ENCODE data around the gene ABCA1.

The ABCA1 gene

DNA sequence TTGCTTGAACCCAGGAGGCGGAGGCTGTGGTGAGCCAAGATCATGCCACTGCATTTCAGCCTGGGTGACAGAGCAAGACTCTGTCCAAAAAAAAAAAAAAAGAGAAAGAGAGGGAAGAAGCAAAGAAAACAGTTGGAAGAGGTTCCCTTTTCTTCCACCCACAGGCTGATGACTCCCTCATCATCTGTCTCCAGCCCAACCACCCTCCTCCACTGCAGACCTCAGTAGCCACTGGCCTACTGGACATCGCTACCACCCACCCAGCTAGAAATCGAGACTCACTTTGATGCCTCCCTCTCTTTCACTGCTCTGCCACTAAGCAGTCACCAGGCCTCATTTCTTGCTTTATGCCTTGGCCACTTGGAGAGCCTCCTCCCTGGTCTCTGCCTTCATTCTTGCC is 92.8 kb downstream of the ABCA1 start:
- peak; percentile 91 to 93 (median 91) for DNase-seq

DNA sequence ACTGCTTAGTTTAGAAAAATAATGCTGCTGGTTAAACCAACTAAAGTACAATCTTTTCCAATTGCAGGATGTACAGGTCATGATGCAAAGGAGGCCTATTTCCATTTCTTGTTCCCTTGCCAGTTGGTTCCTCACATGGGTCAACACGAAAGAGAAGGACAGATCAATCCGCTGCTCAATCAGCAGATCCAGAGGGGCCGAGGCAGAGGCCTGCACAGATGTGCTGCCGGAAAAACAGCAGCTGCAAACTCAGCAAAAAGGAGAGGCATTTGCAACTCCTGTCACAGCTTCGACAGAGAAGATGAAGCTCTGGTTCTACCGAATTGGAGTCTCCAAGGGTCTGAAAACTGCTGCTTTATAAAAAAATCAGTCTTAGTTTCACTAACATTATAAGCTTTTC is 94.3 kb downstream of the ABCA1 start:
- DNase-seq = no peak

DNA sequence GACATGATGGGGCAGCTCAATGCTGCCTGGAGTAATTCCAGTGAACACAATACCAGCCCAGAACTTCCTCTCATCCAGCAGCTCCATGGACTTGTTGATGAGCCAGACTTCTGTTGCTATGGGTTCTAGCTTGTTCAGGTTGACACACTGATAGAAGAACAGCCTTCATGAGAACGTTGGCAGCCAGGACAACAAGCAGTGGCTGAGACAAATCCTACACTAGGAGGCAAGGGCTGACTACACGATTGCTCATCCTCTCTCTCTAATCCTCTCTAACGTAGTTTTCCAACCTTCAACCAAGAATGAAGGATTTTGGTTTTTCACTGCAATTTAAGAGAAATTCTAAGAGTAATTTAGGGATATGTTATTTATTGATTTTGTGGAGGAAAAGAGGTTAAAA is 96.3 kb downstream of the ABCA1 start:
- no peak for DNase-seq

DNA sequence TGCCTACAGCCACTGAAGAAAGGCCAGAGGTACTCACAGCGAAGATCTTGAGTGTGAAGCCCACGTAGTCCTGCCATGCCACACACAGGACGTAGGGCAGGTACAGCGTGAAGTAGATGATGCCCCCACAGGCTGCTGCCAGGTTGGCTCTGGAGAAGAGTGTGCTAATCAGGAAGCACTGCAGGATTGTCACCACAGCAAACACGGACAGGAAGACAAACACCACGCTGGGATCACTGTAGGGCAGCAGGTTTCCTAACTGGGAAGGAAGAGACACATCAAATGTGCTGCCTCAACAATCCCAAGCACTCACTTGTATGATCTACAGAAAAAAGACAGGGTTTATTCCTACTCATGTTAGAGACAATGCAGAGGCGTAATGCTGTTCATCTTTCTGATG is 101.0 kb downstream of the ABCA1 start:
- DNase-seq = no peak

DNA sequence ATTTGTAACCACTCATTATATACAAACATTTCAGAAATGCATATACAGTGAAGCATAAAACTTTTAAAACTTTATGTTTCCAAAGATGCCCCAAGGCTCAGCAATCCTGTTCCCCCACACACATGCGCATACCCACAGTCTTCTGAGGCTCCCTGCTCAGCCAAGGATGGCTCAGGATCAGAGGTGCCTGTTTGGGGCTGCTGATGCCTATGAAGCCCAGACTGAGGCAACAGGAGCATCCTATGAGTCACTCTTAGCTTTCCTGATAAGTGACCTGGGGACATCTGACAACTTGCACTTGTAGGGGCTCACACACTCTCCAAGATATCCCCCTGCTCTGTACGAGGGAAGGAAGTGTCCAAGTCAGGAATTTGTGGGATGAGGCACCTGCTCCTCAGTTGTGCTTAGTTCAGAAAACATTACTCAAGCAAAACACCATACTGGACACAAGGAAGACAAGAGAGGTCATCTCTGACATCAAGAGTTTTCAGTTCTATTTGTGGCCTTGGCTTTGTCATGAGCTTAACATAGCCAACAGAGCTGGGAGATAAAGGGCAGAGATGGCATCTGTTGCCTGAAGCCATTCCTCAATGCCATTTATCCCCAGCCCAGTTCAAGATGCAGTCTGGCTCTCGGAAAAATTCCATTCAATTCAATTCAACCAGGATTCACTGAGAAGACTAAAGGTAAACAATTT is 101.7 kb downstream of the ABCA1 start:
- DNase-seq = no peak

DNA sequence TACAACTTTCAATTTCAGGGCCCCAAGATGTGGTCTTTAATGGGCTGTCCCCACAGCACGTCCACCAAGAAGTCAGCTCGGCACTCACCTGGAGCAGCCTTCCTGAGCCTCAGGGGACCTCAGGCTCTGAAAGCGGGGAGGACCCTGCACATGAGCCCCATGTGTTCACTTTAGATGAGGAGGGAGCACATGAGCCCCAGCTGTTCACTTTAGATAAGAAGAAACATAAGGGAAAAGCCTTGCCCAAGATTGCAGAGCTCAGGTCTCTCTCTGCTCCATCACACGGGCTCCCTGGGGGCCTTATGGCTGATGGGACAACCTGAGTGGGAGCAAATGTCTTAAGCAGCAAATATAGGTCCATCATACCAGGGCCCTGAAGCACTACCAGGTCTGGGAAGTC is 107.6 kb downstream of the ABCA1 start:
- DNase-seq = no peak

DNA sequence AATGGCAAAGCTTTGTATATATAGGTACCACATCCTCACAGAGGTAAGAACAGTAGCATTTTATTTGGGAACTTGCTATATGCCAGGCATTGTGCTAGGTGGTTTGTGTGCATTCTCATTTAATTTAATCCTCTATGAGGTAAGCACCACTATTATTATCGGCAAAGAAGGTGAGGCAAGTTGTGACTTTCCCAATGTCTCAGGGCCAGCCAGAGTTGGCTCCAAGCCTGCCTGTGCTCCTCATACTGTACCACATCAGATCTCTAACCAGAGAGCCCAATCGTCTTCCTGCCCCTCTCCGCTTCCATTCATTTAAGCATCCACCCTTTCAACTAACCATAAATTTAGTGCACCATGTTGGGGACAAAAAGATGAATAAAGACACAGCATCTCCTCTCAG is 108.9 kb downstream of the ABCA1 start:
- DNase-seq = no peak

DNA sequence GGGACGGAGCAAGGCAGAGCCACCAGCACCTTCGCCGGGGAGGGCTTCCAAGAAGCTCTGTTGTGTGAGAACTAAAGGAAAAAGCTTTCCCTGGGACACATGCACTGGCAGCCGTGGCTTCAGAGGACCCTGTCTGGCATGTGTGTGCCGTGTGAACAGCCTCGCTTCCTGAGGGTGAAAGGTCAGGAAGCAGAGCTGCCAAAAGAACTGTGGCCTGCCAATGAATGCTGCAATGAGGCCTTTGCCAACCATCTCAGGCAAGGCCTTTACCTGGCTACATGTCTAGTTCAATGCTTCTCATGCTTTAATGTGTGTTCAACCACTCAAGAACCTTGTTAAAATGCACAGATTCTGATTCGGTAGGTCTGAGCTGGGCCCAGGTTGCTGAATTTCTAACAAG is 110.5 kb downstream of the ABCA1 start:
- DNase-seq = no peak

DNA sequence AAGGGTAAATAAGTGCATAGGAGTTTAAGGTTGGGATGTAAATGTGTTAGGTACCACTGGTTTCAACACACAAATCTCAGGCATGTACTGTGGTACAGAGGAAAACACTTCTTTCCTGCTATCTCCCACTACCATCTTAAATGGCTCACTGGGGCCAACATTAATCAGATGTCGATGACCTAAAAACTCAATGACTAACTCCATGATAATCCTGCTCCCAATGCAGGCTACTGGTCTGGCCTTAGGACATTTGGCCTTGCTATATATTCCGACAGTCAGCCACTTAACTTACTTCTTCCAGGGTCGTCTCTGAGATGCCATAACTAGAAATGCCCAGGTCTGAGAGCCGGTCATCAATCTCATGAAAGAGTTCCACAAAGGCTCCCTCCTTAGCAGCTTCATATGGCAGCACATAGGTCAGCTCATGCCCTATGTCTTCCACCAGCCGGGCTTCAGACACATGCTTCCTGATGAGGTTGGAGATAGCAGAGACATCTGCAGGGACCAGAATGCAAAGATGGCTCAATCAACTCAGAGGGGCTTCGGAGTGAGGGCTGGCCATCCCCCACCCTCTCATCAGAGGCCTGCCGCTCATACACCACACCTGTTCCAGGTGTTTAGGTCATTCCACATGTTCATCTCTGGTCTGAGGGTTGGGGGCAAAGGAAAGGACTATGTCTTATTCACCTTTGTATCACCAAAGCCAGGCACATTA is 111.9 kb downstream of the ABCA1 start:
- DNase-seq = no peak

DNA sequence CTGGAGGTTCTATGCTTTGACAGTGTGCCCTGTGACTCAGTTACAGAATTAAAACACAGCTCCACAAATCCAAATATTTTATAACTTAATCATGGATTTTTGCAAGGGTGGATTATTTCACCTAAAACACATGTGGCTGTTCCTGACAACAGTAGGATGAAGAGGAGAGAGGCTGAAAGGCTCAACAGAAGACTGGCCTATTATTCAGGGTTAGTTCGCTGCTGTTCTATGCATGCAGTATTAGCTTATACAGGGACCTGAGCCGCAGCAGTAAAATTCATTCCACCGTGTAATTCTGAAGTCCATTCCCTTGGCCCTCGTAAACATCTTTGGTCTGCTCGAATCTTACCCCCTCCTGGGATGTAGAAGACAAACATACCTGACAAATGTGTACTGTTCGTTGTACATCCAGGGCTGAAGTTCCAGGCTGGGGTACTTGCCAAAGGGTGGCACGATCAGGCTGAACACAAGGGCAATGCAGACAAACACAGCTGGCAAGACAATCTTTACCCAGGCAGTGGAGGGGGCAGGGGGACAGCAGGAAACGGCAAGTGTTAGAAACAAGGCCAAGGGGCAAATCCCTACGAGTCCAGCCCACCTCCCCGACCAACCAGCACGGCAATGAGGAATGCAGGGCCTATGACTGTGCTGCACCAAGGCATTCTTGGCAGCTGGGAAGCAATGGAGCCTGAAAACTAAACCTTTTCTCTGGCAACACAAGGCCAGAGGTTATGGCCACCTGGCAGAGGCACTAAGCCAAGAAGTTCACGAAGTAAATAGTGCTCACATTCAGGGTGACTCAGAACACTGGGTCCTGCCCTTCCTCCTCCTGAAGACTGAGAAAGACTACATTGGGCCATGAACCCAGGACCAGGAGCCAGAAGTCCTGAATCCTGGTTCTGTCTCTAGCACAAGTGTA is 117.3 kb downstream of the ABCA1 start:
- DNase-seq = no peak

DNA sequence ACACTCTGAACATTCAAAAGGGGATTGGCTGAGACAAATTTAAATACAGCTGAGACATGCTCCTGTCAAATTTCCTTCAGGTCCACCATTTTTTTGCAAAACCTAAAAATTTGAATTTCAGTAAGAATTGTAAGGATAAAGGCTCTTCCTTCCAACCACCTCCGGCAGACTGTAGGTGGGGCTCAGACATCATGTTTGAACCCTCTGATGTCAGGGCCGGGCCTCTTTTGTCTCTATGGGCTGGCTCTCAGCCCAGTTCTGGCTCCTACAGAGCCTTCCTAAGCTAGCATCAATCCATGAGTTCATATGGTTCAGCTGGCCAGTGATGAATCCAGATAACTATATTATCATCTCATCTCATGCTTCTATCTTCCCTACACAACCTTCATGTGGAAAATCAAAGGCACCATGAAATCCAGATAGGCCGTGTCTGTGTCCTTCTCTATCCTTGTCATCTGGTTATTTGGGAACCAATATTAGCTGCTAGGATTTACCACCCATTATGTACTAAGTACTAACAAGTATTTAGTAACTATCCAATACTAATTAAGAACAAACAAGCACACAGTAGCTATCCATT is 119.8 kb downstream of the ABCA1 start:
- no peak for DNase-seq

DNA sequence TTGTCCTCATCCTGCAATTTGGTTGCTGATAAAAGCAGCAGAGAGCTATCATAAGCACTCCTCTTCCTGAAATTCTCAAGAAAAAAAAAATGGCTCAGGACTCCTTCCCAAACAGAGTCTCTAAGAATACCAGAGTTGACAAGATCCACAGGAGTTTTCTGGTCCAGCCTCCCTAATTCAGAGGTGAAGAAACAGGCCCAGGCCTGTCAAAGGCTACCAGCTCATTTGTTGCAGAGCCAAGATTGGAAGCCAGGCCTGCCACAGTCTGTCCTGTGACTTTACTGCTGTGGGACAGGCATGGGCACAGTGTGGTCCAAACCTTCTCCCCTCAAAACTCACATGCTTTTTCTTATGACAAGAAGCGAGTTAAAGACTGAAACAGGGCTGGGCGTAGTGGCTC is 122.5 kb downstream of the ABCA1 start:
- DNase-seq = no peak

DNA sequence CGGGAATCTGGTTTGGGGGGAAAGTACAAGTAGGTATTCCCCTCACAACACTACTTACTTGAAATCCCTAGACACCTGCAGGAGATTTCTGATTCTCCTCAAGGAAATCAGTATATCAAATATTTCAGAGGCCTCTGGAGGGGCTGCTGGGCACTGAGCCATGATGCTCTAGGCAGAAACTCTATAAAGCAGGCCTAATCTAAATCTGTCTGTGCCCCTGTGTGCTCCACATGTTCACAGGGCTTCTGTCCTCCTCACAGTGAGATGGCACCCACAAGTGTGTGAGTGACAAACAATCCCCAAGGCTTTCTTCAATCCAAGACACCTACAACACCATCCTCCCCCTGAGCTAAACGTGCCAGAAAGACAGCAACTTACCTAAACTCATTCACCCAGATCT is 125.0 kb downstream of the ABCA1 start:
- DNase-seq = no peak

DNA sequence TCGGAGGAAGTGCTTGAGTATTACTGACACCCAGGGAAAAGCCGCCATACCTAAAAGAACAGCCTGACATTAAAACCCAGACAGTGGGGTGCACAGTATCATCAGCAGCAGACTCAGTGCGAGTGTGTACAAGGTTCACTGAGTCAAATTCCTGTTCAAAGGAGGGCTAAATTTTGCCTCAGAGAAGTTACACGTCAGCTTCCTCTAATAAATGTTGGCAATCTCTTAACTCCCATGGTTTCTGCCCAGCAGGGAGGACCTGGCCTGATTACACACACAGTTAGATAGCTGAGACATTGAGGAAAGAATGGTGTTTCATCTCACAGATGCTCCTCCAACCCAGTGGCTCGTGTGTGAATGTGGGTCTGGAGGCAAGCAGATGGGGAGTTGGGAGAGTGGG is 125.8 kb downstream of the ABCA1 start:
- no peak for DNase-seq

DNA sequence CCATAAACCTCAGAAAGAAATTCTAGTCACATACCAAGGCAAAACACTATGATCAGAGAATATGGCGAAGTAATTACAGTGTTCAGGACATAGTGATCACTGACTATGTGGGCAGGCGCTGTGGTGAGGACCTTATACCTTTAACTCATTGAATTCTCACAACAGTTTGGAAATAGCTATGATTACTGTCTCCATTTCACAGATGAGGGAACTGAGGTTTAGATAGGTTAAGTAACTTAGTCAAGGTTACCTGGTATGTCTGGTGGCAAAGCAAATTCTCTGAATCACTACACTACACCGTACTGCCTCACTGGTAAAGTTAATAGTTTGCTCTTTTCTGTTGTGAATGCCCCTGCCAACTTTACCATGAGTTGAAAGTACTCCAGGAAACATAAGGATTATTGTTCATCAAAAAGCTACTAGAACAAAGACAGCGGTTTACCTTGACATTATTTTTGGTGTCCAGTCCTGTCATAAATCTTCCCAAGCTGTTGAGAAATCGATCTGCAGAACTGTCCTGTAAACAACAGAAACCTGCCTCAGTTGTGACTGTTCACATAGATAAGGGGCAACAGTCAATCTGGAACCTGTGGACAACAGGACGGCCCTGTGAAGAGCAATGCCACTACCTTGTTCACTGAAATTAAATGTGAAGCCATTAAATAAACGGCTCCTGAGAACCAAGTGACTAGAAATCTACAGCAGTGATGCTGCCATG is 127.7 kb downstream of the ABCA1 start:
- no peak for DNase-seq

DNA sequence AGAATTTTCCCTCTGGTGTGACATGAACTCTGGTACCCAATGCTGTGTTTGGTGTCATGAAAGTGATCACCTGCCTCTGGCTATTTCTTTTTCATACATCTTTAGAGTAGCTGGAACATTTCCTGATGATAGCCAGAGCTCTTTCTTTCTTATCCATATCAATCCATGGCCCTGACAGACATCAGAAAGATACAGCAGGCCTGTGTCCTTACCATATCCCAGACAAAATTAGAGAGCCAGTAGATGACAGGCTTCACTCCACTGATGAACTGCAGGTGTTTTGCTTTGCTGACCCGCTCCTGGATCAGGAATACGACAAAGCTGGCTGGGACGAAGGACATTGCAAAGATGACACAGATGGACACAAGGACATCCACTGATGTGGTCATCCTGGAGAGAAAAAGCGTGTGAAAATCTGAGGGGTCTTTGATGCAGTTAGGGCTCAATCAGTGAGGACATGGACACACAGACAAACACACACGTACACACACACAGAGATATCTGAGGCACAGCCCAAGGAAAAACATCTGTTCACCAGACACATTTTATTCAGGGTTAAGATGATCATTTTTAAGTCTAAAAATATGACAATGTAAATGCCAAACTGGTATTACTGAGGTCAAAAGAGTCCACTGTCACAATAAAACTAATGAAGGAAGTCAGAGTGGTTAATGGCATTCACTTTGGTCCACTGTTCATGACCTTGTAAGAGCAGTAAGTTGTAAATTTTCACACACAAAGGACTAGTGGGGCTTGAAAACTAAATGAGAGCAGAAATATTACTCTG is 129.6 kb downstream of the ABCA1 start:
- no peak for DNase-seq

DNA sequence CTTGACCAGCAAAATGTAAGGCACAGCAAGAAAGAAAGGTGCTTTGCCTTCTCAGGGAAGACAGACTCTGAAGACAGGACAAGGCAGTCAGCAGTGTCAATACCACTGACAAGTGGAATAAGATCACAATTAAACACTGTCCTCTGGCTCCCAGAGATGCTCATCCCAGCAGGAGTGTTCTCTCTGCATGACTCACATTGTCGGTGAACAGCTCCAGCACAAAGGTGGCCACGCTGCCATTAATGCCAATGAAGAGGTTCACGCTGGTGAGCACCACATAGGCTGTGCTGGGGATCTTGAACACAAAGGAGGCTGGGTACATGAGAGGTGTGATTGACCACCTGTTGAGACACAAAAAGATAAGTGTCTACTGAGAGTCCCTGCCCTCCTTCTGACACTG is 132.1 kb downstream of the ABCA1 start:
- no peak for DNase-seq

DNA sequence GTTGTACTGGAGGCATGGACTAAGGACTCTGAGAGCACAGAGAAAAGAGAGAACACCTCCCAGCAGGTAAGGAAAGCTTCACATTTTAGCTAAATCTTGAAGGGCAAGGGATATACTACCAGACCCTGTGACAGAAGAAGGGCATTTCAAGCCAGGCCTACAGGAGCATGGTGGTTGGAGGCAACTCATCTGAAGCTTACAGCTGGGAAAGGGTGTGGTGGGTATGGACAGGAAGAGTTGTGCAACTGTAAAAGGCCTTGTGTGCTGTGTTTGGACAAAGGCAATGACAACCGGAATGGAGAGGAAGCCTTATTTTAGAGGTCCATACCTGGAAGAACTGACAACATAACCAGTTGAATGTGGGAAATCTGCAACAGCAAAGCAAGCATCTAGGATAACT is 132.9 kb downstream of the ABCA1 start:
- no peak for DNase-seq

DNA sequence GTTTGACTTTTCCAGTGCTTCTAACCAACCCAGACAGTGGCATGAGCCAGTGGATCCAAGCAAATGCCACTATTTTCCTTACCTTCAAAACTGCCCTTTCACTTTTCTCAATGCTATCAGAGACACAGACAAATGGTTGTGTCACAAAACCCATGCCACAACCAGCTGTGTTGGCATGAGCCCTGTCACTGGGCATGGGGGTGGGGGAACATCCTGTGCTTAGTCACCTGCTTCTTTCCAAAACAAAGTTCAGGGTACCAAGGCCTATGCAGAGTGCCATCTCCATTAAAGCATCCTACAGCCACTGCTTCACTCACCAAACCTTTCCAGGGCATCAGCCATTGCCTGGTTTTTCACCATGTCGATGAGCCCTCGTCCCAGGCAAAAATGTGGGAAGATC is 133.9 kb downstream of the ABCA1 start:
- DNase-seq = peak; percentile 35 to 50 (median 38)

DNA sequence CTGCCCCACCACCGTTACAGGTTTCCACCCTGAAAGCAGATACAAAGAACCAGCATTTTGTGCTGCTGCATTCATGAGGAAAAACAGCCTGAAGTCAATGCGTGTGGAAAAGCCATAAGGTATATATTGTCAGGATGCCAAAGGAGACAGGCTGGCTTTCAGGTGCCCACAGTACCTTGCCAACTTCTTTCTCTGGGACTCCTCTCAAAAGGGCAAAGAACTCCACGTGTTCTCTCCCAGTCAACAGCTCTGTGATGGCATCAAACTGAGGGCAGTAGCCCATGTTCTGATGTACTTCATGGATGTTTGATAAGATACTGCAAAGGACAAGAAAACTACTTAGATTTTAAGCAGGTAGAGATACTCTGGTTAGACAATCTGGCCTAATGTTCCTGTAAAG is 139.7 kb downstream of the ABCA1 start:
- DNase-seq = no peak

DNA sequence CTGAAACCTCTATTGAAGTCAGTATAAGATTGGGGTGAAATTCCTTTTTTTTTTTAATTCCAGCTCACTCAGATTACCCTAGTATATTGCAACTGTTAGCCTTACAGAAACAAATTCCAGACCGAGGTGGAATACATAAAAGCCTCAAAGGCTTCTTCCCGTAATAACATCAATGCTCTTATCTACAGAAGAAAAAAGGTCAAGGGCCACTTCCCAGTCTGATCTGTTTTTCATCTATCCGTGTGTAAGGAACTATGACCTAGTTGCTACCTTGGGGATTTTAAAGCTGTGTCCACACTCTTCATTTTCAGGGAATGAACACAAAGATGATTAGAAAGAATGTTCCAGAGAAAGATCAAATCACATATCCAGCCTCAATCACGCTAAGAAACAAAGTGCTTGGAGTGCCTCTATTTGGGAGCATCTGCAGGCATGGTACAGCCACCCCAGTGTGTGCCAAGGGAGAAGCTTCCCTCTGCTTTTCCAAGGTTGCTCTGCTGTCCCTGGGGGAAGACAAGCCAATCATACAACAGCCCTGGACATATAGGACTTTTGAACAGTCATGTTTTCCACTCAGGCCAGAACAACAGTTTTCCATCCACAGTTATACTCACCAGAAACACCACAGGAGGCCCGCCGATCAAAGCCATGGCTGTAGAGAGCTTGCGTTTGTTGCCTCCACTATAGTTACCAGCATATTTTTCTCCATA is 140.5 kb downstream of the ABCA1 start:
- DNase-seq = no peak
